AG10803 (cell line): ENCODE measurements around the gene SCAF1.

Source experiments
- DNase-seq: peaks from one replicate; pipeline ENCODE4 v3.0.0; 2010; ENCODE audit warnings: low read depth
- H3K4me3 ChIP-seq: 2 replicates; pipeline ENCODE4 v1.5.1; 2011; ENCODE audit warnings: mild to moderate bottlenecking, low read length, control low read depth
- CTCF ChIP-seq: conservative IDR thresholded peaks from 2 replicates; pipeline ENCODE4 v1.5.1; 2011; ENCODE audit warnings: mild to moderate bottlenecking, low read length, control low read depth, inconsistent platforms

Gene SCAF1

DNA sequence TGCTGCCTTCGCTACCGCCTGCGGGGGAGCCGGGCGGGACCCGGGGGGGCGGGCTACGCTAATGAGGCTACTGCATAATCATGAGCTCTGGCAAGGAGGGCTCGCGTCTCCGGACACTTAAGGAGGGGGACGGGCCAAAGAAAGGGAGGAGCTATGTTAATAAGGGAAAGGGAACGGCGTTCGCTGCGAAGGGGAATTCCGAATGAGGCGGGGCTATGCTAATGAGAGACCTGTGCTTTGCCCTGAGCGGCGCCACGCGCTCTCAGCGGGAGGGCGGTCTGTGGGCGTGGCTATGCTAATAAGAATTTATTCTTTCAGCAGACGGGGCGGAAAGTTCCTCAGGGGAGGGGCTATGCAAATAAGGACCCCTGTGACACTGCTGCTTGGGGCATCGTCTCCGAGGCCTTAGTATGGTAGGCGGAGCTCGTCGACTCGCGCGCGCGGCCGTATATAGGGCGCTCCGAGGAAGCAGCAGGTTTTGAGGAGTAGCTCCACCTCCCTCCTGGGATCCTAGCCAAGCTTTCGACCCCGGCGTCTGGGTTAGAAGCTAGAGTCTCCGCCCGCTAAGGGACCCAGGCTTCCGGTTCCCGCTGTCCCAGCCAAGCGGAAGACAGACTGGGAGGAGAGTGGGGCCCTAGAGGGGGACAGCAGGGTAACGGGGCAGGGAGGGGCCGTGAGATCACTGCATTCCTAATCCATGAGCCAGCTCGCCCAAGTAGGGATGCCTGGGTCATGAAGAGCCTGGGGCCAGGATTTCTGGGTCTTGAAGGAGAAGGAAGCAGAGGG lies 1.7 kb upstream of the SCAF1 start, which contains the start of gene RRAS:
TSS of gene RRAS (minus strand) at position 31 of the 786 bp plus-strand sequence. CDS start 45 bp downstream, outside the sequence.
- TF ChIP-seq CTCF: no peak
- peak within 1 kb of the TSS; percentile 87 for H3K4me3 ChIP-seq
- peak; percentile 100 for DNase-seq

- no peak for DNase-seq
- no peak for TF ChIP-seq CTCF
Observed at GRCh38 chr19:49642492-49643035, 555 bp downstream of the SCAF1 start.

GRCh38 chr19:49643466-49643865 lies 1.5 kb downstream of the SCAF1 start:
- no peak for TF ChIP-seq CTCF
- DNase-seq: no peak
- peak overlapping the region; percentile 98 for H3K4me3 ChIP-seq

More at GRCh38 chr19:49642492-49643035, 555 bp downstream of the SCAF1 start:
- H3K4me3 ChIP-seq: peak overlapping the region; percentile 98

- TF ChIP-seq CTCF: no peak
- DNase-seq: no peak
- no peak overlapping the region for H3K4me3 ChIP-seq
Observed at GRCh38 chr19:49645592-49645991, 3.6 kb downstream of the SCAF1 start.

DNA sequence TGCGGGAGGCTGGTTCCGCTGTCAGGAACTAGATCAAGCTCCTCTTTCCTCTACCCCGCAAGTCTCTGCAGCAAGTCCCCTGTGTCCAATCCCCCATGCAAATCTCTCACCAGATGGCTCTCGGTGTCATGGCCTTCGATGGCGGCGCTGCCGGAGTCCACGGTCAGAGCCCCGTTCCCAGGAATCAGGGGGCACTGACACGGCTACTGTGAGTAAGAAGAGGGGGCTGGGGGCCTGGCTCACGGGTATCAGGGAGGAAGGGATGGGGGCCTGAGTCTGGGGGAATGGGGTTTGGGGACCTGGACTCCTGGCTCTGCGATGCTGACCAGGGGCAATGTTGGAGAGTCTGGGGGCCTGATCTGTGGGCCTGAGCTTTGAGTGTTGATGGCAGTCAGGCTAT lies 4.0 kb downstream of the SCAF1 start:
- H3K4me3 ChIP-seq: no peak overlapping the region
- TF ChIP-seq CTCF: no peak
- DNase-seq: no peak

DNA sequence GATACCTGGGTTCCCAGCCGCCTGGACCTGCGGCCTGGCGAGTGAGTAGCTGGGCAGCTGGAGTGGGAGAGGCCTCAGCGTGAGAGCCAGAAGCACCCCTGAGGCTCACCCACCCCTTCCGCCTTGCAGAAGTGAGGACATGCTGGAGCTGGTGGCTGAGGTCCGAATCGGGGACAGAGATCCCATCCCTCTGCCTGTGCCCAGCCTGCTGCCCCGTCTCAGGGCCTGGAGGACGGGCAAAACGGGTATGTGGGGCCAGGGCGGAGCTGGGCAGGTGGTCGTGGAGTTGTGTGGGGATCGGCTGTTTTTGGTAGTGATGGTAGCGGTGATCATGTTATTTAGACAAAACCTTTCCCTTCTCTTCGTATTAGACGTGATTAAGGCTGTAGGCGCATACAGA lies 4.6 kb downstream of the SCAF1 start:
- H3K4me3 ChIP-seq: no peak overlapping the region
- no peak for TF ChIP-seq CTCF
- DNase-seq: no peak
